Vagina (tissue), 2 donors: ENCODE data around the gene CABCOCO1.

Experiments used
- CTCF ChIP-seq, 3 experiments: fragments of 450-650 bp in 2 of 3; fragments of 200-600 bp in 1 of 3; sonication (generic) in 1 of 3; IDR thresholded peaks; one replicate each; pipeline ENCODE4 v1.5.1; 2017 to 2019; ENCODE audit warnings: antibody characterized with exemption in 3 of 3, mild to moderate bottlenecking in 2 of 3, moderate library complexity in 2 of 3
- POLR2A ChIP-seq, 2 donors: fragments of 450-650 bp; IDR thresholded peaks; one replicate each; pipeline ENCODE4 v1.6.1; 2017; ENCODE audit warnings: antibody characterized with exemption in 2 of 2, mild to moderate bottlenecking in 2 of 2, moderate library complexity in 2 of 2
- POLR2AphosphoS5 ChIP-seq, 2 donors: sonication (generic); formaldehyde crosslinking; IDR thresholded peaks; one replicate each; pipeline ENCODE4 v1.9.0; 2017; ENCODE audit warnings: antibody characterized with exemption in 2 of 2, mild to moderate bottlenecking in 2 of 2, low read depth in 1 of 2; ENCODE audit not compliant: insufficient read depth in 1 of 2

- no peak for TF ChIP-seq CTCF (IDR thresholded peaks at IDR 0.05)
- no peak for TF ChIP-seq POLR2AphosphoS5 (IDR thresholded peaks at IDR 0.05; ENCODE audit: insufficient read depth in 1 of 2, low read depth in 1 of 2)
- TF ChIP-seq POLR2A (IDR thresholded peaks at IDR 0.05) = no peak
These were observed 10.6 kb downstream of the CABCOCO1 start for GRCh38 chr10:61673360-61673759.
